Activated CD4-positive, alpha-beta T cell treated with anti-CD3 and anti-CD28 coated beads for 24 hours (primary cell): ENCODE results near the gene PTGFRN.
"Not testable (repeated sequence)": the region's sequence is repeated elsewhere in the genome, so short reads cannot be mapped to it uniquely, and the experiment has no call there.

ENCODE experiments used
- DNase-seq, 2 donors: peaks; one replicate each; pipeline ENCODE4 v3.0.0-alpha.2; 2020; ENCODE audit warnings: low read depth in 2 of 2

PTGFRN gene

DNA sequence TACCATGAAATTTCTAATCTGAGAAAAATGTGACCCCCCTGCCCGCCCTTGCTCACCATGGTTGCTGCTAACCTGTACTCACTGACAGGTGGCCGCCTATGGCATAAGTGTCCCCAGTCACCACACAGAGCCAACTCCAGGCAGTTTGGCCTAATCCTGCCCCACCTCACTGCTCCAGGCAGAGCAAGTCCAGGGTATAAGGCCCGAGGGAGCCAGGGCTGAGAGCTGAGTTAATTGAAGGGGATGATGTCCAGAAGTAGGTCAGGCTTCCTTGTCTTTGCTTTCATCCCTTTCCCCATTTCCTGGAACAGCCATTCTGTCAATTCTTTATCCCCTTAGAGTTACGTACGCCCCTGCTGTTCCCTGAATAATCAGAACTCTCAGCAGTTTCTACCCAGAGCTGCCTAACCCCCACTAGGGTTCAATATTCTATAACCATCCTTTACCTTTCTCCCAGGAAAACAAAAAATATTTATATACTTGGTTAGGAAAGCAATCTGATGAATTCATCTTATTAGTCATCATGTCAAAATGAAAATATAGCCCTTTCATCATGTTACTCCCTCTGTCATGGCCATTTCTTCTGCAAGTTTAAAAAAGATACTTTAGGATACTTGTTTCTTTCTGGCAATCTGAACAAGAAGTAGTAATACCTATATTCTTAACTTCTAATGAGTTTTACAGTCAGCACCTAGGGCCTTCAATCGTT lies 62.4 kb downstream of the PTGFRN start:
- no peak for DNase-seq

DNA sequence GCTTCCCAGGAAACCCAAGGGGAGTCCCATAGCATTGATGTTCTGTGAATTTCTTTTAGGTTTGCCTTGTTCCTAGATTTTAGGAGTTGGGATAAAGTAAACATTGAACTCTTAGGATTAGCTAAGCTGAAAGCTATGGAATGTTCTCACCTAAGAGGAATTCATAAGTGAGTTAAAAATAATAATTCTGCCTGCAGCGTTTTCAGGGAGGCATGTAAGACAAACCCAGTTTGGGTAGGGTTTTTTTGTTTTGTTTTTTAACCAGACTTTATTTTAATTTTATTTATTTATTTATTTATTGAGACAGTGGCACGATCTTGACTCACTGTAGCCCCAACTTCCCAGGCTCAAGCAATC lies 62.9 kb downstream of the PTGFRN start:
- no peak for DNase-seq

DNA sequence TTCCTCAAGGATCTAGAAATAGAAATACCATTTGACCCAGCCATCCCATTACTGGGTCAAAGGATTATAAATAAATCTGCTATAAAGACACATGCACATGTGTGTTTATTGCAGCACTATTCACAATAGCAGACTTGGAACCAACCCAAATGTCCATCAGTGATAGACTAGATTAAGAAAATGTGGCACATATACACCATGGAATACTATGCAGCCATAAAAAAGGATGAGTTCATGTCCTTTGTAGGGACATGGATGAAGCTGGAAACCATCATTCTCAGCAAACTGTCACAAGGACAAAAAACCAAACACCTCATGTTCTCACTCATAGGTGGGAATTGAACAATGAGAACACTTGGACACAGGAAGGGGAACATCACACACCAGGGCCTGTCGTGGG lies 70.6 kb downstream of the PTGFRN start:
- not testable (repeated sequence) for DNase-seq

DNA sequence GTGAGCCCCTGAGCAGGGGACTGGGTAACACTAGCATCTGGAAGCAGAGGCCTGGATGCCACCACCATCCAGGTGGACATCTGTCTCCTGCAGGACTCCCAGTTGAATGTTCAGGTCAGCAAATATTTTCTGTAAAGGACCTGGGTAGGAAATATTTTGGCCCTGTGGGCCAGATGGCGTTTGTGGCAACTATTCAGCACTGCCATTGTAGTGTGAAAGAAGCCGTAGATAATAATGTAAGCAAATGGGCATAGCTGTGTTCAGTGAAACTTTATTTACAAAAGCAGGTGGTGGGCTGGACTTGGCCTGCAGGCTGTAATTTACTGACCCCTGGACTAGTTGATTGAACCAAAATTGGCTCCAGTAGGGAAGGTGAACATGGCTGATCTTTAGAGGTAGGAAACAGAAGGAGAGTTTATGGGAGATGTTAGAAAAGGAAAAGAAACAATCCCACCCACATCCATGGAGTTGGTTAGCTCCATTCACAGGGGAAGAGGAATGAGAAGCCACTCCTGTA lies 71.9 kb downstream of the PTGFRN start:
- no peak for DNase-seq

DNA sequence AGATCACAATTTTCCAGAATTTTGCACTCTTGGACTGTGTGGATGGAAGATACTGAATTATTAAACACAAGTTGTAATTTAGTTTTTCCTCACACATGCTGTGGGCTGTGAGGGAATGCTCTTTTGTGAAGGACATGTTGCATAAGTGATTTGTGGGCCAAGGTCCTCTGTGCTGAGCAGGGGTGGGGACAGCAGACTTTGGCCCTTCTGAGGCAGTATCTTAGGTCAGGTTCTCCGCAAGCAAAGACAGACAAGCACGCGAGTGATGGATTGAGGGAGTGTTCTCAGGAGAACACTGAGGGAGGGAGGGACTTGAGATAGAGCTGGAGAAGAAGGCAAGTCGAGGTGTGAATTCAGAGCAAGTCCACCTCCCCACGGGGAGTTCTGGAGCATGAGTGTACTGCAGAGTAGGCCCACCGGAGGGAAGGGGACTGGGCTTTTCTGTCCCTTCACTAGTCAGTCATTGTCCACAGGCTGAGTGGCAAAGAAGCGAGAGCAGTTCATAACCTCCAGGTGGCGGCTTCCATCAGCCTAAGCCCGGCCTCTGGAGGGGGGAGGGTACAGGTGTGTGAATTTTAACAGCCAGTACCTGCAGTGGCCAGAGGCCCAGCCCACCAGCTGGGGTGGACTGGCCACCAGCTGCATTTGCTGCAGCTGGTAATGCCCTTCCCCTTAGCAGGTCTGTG lies 72.7 kb downstream of the PTGFRN start:
- no peak for DNase-seq

DNA sequence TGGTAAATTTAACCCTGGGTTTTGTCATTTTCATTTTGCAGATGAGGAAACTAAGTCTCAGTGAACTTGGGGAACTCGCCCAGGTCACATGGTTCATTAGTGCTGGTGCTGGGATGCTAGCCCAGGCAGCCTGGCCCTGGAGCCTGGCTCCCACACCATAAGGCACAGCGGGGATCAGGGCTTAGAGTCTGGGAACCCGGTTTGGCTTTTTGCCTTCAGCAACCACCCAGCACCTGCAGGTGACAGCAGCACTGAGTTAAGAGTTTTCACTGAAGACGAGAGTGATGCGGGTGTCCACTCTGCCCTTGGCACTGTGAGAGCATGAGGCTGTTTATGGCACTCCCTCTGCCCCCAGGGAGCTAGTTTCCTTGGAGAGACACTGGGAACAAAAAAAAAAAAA lies 73.4 kb downstream of the PTGFRN start:
- DNase-seq: no peak

DNA sequence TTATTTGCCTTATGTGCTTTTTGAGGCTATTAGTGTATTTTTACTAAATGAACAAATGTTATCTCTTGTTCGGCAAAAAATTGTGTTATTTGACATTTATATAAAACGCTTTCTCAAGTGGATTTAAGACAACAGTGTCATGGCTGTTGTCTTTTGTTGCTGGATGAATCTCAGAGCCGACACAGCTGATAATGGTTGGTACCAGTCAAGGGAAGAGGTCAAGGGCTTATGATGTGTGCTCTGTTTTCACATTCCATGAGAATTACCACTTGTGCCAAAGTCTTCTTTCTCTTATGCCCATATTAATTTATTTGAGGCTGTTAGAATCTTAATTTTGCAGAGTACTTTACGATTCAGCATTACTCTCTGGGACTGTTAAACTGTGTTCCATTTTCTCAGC lies 74.0 kb downstream of the PTGFRN start:
- DNase-seq: no peak

DNA sequence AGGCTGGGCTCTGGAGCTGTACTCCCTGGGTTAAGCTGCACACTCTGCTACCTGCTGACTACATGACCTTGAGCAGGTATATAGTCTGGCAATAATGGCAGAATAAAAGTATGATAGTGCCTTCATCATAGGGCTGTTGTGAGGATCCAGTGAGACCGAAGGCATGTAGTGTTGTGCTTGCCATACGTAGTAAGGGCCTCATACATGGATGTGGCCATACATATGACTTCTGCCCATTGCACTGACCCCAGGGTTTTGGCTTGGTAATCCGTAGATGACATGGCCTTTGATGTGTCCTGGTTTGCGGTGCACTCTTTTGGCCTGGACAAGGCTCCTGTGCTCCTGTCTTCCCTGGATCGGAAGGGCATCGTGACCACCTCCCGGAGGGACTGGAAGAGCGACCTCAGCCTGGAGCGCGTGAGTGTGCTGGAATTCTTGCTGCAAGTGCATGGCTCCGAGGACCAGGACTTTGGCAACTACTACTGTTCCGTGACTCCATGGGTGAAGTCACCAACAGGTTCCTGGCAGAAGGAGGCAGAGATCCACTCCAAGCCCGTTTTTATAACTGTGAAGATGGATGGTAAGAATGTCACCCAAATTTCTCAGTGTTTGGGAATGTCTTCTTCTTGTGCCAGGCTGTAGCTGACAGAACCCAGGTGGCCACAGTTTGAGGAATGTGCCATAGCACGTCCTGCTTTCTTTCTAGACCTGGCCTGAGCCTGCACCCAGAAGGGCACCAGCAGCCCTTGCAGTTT lies 74.9 kb downstream of the PTGFRN start:
- DNase-seq: no peak

DNA sequence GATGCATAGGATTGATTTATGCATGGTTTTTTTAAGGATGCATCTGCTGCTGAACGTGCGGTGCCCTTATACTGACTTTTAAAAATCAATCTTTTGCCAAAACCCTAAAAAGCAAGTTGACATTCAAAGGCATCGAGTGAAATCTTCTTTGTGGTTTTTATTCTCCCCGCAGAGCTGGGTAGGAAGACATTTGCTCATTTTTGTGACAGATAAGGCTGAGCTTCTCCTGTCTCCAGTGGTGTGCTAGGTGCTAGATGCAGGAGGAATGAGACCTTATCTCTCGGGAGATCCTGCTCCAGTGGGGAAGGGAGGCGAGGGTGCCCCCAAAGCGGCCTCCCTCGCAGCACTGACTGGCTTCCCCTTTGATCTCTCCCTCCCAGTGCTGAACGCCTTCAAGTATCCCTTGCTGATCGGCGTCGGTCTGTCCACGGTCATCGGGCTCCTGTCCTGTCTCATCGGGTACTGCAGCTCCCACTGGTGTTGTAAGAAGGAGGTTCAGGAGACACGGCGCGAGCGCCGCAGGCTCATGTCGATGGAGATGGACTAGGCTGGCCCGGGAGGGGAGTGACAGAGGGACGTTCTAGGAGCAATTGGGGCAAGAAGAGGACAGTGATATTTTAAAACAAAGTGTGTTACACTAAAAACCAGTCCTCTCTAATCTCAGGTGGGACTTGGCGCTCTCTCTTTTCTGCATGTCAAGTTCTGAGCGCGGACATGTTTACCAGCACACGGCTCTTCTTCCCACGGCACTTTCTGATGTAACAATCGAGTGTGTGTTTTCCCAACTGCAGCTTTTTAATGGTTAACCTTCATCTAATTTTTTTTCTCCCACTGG lies 76.9 kb downstream of the PTGFRN start:
- DNase-seq: peak in 1 of 2 donors; percentile 17

DNA sequence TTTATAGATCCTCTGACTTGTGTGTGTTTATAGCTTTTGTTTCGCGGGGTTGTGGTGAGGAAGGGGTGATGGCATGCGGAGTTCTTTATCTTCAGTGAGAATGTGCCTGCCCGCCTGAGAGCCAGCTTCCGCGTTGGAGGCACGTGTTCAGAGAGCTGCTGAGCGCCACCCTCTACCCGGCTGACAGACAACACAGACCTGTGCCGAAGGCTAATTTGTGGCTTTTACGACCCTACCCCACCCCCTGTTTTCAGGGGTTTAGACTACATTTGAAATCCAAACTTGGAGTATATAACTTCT lies 77.5 kb downstream of the PTGFRN start:
- peak; percentile 56 to 58 for DNase-seq

DNA sequence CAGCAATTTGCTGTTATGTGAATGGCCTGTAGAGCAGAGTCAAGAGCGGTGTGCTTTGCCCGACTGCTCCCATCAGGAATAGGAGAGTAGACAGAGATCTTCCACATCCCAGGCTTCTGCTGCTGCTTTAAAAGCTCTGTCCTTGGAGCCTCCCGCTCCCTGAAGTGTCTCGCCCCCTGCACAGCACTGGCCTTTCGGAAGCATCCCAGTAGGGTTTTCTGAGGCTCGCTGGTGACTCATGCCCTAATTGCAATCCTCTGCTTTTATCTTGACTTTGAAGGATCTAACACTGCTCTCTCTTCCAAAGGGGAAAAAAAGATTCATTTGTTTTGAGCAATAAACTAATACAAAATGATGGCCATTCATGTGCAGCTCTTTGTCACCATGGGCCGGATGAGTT lies 78.5 kb downstream of the PTGFRN start:
- DNase-seq: no peak

DNA sequence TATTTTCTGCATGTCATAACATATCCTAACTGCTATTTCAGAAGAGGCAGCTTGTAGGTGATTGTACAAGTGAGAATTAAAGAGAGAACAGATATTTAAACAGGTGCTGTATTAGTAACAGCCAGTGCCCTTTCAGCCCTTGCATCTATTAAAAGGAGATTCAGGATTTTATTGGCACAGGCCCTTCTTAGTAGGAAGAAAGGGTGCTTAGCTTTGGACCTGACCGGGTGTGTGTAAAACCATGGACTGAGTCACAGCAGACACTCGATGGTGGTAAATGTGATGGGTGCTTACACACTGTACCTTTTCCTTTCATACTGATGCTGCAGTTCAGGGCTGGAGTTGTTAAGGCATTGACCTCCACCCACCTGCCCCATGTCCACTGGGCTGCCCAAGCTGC lies 79.2 kb downstream of the PTGFRN start:
- DNase-seq: no peak

DNA sequence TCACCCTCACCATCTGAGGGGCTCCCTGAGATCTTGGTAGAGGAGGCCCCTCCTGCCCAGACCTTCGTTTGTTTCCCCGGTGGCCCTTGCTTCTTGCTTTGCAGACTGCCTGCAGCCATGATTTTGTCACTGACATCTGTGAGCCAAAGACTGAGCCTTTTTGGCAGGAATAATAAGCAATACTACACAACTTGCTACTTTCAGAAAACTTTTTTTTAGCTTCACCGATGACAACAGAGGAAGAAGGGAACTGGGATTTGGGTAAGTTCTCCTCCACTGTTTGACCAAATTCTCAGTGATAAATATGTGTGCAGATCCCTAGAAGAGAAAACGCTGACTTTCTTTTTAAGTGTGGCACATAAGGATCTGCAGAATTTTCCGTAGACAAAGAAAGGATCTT lies 80.1 kb downstream of the PTGFRN start:
- no peak for DNase-seq

DNA sequence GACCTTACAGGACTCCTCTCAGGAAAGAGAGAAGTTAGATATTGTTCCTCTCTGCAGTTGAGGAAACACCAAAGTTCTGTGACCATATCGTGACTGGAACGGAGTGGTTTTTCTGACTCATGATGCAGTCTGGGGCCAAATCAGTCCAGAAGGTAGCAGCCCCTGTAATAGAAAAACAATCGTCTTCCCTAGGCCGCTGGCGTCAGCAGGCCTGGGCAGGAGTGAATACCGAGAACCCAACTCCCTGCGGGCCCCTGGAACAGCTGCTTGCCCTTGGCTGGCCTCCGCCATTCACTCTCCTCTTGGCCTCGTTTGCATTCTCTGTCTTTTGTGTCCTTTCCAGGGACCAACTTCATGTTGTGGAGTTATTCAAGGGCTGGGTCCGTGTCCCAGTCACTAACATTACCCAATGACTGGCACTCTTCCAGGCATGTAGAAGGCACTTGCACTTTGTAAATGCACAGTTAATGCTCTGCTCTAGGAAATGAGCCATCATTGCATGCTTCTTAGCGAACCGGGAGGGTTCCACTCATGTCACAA lies 81.0 kb downstream of the PTGFRN start:
- no peak for DNase-seq

DNA sequence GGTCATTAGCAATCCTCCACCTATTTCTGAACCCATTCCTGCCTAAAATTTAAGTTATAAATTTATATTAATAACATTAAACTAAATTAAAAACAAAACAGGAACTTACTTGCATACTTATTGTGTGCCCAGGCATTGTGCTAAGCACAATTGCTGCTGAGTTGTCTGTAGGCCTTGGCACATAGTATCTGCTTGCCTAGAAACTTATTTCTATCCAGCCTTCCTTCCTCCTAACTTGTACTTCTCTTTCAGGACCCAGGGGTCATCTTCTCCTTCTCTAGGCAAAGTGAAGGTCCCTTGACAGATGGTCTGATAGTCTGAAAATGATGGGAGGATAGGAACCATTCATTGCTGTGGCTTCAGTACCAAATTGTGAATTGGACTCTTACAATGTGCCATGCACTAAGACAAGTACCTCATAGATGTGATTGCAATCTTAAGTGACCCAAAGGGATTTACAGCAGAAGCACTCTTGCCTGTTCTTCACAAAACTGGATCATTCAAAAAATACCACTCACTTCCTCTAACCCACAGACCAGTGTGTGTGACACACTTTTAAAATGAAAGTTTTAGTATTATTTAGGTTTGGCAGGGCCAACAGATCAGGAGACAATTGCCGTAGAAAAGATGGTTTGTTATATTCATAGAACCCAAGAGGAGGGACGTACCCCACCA lies 81.6 kb downstream of the PTGFRN start:
- no peak for DNase-seq

DNA sequence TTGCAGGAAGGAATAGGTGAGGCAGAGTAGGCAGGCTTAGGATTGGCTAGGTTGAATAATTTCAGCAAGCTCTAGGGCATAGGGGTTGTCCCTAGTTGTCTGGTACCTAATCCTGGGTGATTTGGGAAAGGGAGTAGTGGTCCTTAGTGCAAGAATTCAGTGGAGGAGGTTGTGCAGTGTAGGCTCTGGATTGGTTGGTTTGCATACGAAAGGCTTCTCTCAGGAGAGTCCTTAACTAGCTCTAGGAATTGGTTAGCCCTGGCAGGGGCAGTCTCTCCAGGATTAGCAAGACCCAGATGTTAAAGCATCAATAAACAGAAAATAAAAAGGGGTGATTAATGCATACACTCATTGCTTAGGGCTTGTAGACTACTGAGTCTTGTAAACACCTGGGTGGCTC lies 82.2 kb downstream of the PTGFRN start:
- no peak for DNase-seq

DNA sequence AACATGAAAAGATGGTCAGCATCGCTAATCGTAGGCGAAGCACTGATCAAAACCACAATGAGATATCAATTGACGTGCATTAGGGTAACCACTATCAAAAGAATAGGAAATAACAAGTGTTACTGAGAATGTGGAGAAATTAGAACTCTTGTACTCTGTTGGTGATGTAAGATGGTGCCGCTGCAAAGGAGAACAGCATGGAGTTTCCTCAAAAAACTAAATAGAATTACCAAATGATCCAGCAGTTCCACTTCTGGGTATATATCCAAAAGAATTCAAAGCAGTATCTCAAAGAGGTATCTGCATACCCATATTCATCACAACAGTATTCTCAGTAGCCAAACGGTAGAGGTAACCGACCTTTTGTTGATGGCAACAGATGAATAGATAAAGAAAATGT lies 83.6 kb downstream of the PTGFRN start:
- no peak for DNase-seq

DNA sequence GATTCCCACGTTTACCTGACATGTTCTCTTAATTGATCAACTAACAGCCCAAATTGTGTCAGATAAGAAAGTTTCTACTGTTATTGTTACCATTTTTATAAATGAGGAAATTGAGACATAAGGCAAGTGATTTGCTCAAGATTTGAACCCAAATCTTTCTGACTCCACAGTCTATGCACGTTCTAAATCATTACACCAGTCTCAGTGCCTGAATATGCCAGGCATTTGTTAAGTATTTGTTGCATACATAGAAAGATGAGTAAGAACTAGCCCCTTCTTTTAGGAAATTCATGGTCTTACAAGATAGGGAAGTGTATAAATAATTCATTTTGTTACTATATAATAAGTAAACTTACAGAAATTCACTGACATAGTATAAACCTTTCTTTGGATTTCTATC lies 84.7 kb downstream of the PTGFRN start:
- DNase-seq: no peak

DNA sequence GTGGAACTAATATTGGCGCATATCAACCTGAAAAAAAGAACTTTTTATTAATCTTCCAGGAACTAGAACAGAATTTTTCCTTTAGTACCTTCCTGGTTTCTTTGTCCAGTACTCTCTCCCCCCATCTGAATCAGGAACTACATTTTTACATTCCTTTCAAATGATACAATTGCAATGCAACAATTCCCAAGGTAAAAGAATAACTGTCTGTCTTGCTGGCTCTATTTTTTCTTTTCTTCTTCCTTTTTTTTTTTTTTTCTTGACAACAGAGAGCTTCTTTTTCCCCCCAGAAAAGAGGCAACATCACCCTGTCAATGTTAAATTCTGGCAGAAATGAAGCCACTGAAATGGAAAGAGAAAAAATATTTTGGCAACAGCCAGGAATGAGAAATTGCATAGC lies 87.3 kb downstream of the PTGFRN start:
- no peak for DNase-seq

DNA sequence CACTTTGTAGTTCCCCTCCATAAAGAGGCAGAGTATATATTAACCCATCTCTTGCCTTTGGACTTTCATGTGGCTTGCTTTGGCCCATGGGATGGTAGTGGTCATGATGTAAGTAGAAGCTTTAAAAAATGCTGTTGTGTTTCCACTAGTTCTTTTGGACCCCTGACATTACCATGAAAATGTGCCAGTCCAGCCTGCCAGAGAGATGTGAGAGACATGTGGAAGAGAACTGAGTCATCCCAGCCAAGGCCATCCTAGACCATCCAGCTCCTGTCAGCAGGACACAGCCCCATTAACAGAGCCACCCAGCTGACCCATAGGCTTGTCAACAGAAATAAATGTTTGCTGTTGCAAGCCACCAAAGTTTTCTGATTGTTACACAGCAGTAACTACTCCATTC lies 87.9 kb downstream of the PTGFRN start:
- no peak for DNase-seq

DNA sequence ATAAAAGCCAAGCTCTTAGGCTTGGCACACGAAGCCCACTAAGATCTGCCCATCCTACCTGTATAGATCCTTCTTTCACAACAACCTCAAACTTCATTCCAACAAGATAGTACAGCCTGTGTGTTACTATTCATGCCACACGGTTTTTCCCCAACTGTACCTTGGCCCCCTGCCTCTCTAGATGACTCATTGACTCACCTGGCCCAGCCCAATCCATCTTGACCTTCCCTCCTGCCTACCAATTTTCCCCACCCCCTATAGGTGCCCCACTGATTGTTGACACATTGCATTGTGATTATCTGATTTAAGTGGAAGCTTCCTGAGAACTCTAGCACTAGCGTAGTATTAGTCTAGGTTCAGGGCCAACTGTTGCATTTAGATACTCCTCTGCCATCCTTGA lies 89.9 kb downstream of the PTGFRN start:
- DNase-seq: no peak
